Liver (tissue), 9 donors: ENCODE data around the gene NRF1. TPM values are rescaled to one million over a fixed set of nuclear protein-coding genes. Genes with fewer than 3 reads are reported as not detected.

ENCODE experiments used
- DNase-seq: peaks from one replicate; pipeline ENCODE4 v3.0.0-alpha.2; 2017; ENCODE audit warnings: low spot score
- H3K27ac ChIP-seq, 2 donors: one replicate each; pipeline ENCODE4 v1.7.0; 2013; ENCODE audit warnings: inconsistent platforms in 2 of 2, low read length in 2 of 2, control low read depth in 1 of 2, low read depth in 1 of 2, mild to moderate bottlenecking in 1 of 2
- H3K27me3 ChIP-seq, 4 donors: one replicate each; pipeline versions ENCODE4 v1.6.1 to v1.7.0; 2013; ENCODE audit warnings: low read length in 3 of 4, inconsistent platforms in 1 of 4, mild to moderate bottlenecking in 1 of 4, moderate library complexity in 1 of 4; ENCODE audit not compliant: control insufficient read depth in 4 of 4, insufficient read depth in 4 of 4
- H3K36me3 ChIP-seq, 4 donors: one replicate each; pipeline versions ENCODE4 v1.6.1 to v1.7.0; 2013; ENCODE audit warnings: low read length in 3 of 4, mild to moderate bottlenecking in 3 of 4, low read depth in 1 of 4, moderate library complexity in 1 of 4; ENCODE audit not compliant: control insufficient read depth in 4 of 4, insufficient read depth in 3 of 4
- H3K4me1 ChIP-seq, 4 donors: one replicate each; pipeline versions ENCODE4 v1.6.1 to v1.7.0; 2013; ENCODE audit warnings: low read length in 3 of 4, mild to moderate bottlenecking in 3 of 4, moderate library complexity in 1 of 4; ENCODE audit not compliant: control insufficient read depth in 4 of 4, insufficient read depth in 4 of 4
- H3K4me3 ChIP-seq, 3 donors: one replicate each; pipeline versions ENCODE4 v1.6.1 to v1.7.0; 2013; ENCODE audit warnings: low read length in 3 of 3, control low read depth in 1 of 3, low read depth in 1 of 3, mild to moderate bottlenecking in 1 of 3
- H3K9ac ChIP-seq, 2 donors: one replicate each; pipeline ENCODE4 v1.7.0; 2013; ENCODE audit warnings: low read length in 2 of 2, mild to moderate bottlenecking in 2 of 2, moderate library complexity in 2 of 2, control low read depth in 1 of 2, low read depth in 1 of 2
- H3K9me3 ChIP-seq, 4 donors: one replicate each; pipeline versions ENCODE4 v1.6.1 to v1.7.0; 2013; ENCODE audit warnings: low read length in 3 of 4; ENCODE audit not compliant: control insufficient read depth in 4 of 4
- EGR1 ChIP-seq, 2 donors: IDR thresholded peaks; 2 replicates each; pipeline ENCODE4 v1.6.1; 2016 to 2018; ENCODE audit warnings: antibody characterized with exemption in 2 of 2, low read depth in 2 of 2
- FOXA1 ChIP-seq: IDR thresholded peaks from 2 replicates; pipeline ENCODE4 v1.6.1; 2016; ENCODE audit warnings: antibody characterized with exemption
- FOXA2 ChIP-seq: IDR thresholded peaks from 2 replicates; pipeline ENCODE4 v1.6.1; 2016; ENCODE audit warnings: antibody characterized with exemption
- GABPA ChIP-seq, 2 donors: IDR thresholded peaks in 1 of 2; conservative IDR thresholded peaks in 1 of 2; 2 replicates each; pipeline ENCODE4 v1.6.1; 2016; ENCODE audit warnings: antibody characterized with exemption in 2 of 2, mild to moderate bottlenecking in 1 of 2, moderate library complexity in 1 of 2
- HNF4A ChIP-seq, 2 donors: conservative IDR thresholded peaks; 2 replicates each; pipeline ENCODE4 v1.6.1; 2016; ENCODE audit warnings: antibody characterized with exemption in 2 of 2, mild to moderate bottlenecking in 2 of 2
- HNF4G ChIP-seq: IDR thresholded peaks from 2 replicates; pipeline ENCODE4 v1.6.1; 2016; ENCODE audit warnings: antibody characterized with exemption
- JUND ChIP-seq, 2 donors: IDR thresholded peaks; 2 replicates each; pipeline ENCODE4 v1.6.1; 2016; ENCODE audit warnings: antibody characterized with exemption in 2 of 2
- NR2F2 ChIP-seq: IDR thresholded peaks from 2 replicates; pipeline ENCODE4 v1.6.1; 2016; ENCODE audit warnings: antibody characterized with exemption
- RAD21 ChIP-seq, 2 donors: IDR thresholded peaks; 2 replicates each; pipeline ENCODE4 v1.6.1; 2016; ENCODE audit warnings: antibody characterized with exemption in 2 of 2, mild to moderate bottlenecking in 2 of 2
- RXRA ChIP-seq, 2 donors: IDR thresholded peaks; 2 replicates each; pipeline ENCODE4 v1.6.1; 2017 to 2018; ENCODE audit warnings: antibody characterized with exemption in 2 of 2, mild to moderate bottlenecking in 1 of 2
- SP1 ChIP-seq: IDR thresholded peaks from 2 replicates; pipeline ENCODE4 v1.6.1; 2018; ENCODE audit warnings: antibody characterized with exemption, mild to moderate bottlenecking
- TAF1 ChIP-seq: conservative IDR thresholded peaks from 2 replicates; pipeline ENCODE4 v1.6.1; 2016; ENCODE audit warnings: antibody characterized with exemption, mild to moderate bottlenecking
- YY1 ChIP-seq: IDR thresholded peaks from 2 replicates; pipeline ENCODE4 v1.6.1; 2016; ENCODE audit warnings: antibody characterized with exemption, mild to moderate bottlenecking
- WGBS: extraction: QIAGEN DNeasy Blood & Tissue Kit; methylation state at CpG from one replicate; pipeline ENCODE4 v1.1.7; 2013; 5-methylcytosine and 5-hydroxymethylcytosine counted together
- polyA plus RNA-seq, 2 donors: library from polyadenylated mRNA; stranded (reverse) in 1 of 2; unstranded in 1 of 2; fragments of 200-250 nt in 1 of 2; fragments of >200 nt in 1 of 2; fragmentation: Nextera tagmentation in 1 of 2; extraction: Ambion mirVana in 1 of 2; gene quantifications; one replicate each; pipeline versions ENCODE4 v1.2.1 to v1.2.3, GENCODE V29; 2013 to 2015
- total RNA-seq, 2 donors: library from RNA; depleted of rRNA; stranded (reverse); fragments of >200 nt; gene quantifications; one replicate each; pipeline ENCODE4 v1.2.3, GENCODE V29; 2014
- TF ChIP-seq, protein P1 (sequence below): fragments of 150-350 bp; IDR thresholded peaks from 2 replicates; pipeline ENCODE4 v1.5.1; 2017; ENCODE audit warnings: improper control_type of control experiment, low read depth, low read length; ENCODE audit not compliant: missing input control
- TF ChIP-seq, protein P2 (sequence below): IDR thresholded peaks from 2 replicates; pipeline ENCODE4 v1.6.1; 2016; ENCODE audit warnings: antibody characterized with exemption
- TF ChIP-seq, protein P3 (sequence below): IDR thresholded peaks from 2 replicates; pipeline ENCODE4 v1.6.1; 2016; ENCODE audit warnings: antibody characterized with exemption
- TF ChIP-seq, protein P4 (sequence below): IDR thresholded peaks from 2 replicates; pipeline ENCODE4 v1.6.1; 2016; ENCODE audit warnings: antibody characterized with exemption, mild to moderate bottlenecking
- TF ChIP-seq, protein P5 (sequence below): IDR thresholded peaks from 2 replicates; pipeline ENCODE4 v1.6.1; 2016; ENCODE audit warnings: antibody characterized with exemption
- donor health status: healthy.
- donor health status: healthy.
- donor health status: healthy.
- donor health status: healthy.
- donor health status: healthy.

The NRF1 gene
- total and polyA plus RNA-seq, 4 donors, result 1.3 to 14.8 (median 5.3) TPM

DNA sequence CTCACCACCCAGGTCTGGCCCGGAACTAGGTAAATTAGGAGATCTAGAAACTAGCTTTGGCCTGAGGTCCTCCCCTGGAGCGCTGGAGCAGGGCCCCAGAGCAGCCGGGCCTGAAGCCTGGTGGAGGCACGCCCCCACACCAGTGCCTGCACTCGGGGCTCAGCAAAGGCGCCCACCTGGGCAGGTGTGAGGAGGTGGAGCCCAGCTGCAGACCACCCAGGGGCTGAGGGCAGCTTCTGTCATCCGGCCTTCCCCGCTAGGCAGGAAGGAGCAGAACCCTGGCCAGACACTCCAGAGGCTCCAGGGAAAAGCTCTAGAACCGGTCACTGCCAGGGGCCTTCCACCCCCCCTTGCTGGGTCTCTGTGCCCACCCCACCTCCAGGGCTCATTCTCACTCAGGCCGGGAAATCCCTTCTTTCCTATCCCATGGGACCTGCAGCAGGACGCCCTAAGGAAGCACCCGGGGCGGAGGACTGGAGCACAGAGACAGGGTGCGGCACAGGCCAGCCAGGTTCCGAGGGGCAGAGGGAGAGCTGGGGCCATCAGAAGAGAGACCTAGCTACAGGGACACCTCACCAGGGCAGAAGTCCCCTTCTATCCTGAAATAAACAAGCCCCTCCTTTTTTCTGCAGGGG lies 161.2 kb downstream of the NRF1 start:
- no peaks in the 10 kb centered on the region for H3K36me3 ChIP-seq
- peaks cover 0 to 4% (median 0%) of the 10 kb centered on the region in 4 donors for H3K27me3 ChIP-seq
- H3K4me3 ChIP-seq, result no peak overlapping the region
- WGBS, result 83% methylated on average over 15 of the region's 15 CpGs
- no peak for TF ChIP-seq TAF1
- TF ChIP-seq, protein P1, sequence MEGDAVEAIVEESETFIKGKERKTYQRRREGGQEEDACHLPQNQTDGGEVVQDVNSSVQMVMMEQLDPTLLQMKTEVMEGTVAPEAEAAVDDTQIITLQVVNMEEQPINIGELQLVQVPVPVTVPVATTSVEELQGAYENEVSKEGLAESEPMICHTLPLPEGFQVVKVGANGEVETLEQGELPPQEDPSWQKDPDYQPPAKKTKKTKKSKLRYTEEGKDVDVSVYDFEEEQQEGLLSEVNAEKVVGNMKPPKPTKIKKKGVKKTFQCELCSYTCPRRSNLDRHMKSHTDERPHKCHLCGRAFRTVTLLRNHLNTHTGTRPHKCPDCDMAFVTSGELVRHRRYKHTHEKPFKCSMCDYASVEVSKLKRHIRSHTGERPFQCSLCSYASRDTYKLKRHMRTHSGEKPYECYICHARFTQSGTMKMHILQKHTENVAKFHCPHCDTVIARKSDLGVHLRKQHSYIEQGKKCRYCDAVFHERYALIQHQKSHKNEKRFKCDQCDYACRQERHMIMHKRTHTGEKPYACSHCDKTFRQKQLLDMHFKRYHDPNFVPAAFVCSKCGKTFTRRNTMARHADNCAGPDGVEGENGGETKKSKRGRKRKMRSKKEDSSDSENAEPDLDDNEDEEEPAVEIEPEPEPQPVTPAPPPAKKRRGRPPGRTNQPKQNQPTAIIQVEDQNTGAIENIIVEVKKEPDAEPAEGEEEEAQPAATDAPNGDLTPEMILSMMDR, result no peak
- TF ChIP-seq HNF4G, result no peak
- no peak for TF ChIP-seq GABPA (IDR thresholded peaks at IDR 0.05 in 1 of 2, conservative IDR thresholded peaks at IDR 0.05 in 1 of 2)
- TF ChIP-seq, protein P2, sequence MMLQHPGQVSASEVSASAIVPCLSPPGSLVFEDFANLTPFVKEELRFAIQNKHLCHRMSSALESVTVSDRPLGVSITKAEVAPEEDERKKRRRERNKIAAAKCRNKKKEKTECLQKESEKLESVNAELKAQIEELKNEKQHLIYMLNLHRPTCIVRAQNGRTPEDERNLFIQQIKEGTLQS, result no peak
- TF ChIP-seq HNF4A (conservative IDR thresholded peaks at IDR 0.05), result no peak
- TF ChIP-seq, protein P3, sequence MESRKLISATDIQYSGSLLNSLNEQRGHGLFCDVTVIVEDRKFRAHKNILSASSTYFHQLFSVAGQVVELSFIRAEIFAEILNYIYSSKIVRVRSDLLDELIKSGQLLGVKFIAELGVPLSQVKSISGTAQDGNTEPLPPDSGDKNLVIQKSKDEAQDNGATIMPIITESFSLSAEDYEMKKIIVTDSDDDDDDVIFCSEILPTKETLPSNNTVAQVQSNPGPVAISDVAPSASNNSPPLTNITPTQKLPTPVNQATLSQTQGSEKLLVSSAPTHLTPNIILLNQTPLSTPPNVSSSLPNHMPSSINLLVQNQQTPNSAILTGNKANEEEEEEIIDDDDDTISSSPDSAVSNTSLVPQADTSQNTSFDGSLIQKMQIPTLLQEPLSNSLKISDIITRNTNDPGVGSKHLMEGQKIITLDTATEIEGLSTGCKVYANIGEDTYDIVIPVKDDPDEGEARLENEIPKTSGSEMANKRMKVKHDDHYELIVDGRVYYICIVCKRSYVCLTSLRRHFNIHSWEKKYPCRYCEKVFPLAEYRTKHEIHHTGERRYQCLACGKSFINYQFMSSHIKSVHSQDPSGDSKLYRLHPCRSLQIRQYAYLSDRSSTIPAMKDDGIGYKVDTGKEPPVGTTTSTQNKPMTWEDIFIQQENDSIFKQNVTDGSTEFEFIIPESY, result no peak
- no peak for TF ChIP-seq JUND (IDR thresholded peaks at IDR 0.05)
- TF ChIP-seq, protein P4, sequence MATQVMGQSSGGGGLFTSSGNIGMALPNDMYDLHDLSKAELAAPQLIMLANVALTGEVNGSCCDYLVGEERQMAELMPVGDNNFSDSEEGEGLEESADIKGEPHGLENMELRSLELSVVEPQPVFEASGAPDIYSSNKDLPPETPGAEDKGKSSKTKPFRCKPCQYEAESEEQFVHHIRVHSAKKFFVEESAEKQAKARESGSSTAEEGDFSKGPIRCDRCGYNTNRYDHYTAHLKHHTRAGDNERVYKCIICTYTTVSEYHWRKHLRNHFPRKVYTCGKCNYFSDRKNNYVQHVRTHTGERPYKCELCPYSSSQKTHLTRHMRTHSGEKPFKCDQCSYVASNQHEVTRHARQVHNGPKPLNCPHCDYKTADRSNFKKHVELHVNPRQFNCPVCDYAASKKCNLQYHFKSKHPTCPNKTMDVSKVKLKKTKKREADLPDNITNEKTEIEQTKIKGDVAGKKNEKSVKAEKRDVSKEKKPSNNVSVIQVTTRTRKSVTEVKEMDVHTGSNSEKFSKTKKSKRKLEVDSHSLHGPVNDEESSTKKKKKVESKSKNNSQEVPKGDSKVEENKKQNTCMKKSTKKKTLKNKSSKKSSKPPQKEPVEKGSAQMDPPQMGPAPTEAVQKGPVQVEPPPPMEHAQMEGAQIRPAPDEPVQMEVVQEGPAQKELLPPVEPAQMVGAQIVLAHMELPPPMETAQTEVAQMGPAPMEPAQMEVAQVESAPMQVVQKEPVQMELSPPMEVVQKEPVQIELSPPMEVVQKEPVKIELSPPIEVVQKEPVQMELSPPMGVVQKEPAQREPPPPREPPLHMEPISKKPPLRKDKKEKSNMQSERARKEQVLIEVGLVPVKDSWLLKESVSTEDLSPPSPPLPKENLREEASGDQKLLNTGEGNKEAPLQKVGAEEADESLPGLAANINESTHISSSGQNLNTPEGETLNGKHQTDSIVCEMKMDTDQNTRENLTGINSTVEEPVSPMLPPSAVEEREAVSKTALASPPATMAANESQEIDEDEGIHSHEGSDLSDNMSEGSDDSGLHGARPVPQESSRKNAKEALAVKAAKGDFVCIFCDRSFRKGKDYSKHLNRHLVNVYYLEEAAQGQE, result no peak
- no peak for TF ChIP-seq FOXA2
- TF ChIP-seq RXRA (IDR thresholded peaks at IDR 0.05), result no peak
- TF ChIP-seq RAD21 (IDR thresholded peaks at IDR 0.05), result no peak
- TF ChIP-seq FOXA1, result no peak
- TF ChIP-seq YY1, result no peak
- TF ChIP-seq EGR1 (IDR thresholded peaks at IDR 0.05; ENCODE audit: low read depth in 2 of 2), result no peak
- no peak for TF ChIP-seq NR2F2
- no peak for TF ChIP-seq SP1
- TF ChIP-seq, protein P5, sequence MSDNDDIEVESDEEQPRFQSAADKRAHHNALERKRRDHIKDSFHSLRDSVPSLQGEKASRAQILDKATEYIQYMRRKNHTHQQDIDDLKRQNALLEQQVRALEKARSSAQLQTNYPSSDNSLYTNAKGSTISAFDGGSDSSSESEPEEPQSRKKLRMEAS, result no peak
- H3K27ac ChIP-seq, result no peak overlapping the region
- no peaks in the 10 kb centered on the region for H3K9me3 ChIP-seq
- H3K9ac ChIP-seq, result no peak overlapping the region
- no peaks in the 10 kb centered on the region for H3K4me1 ChIP-seq
- no peak for DNase-seq
